DMS153 treated with DMSO at 0.1 percent for 48 hours (cell line): ENCODE measurements around the gene CFAP61.

Experiments used
- DNase-seq: peaks from one replicate; lab custom pipeline; 2025; ENCODE audit not compliant: unreplicated experiment; lab: John Stamatoyannopoulos, UW

The CFAP61 gene

DNA sequence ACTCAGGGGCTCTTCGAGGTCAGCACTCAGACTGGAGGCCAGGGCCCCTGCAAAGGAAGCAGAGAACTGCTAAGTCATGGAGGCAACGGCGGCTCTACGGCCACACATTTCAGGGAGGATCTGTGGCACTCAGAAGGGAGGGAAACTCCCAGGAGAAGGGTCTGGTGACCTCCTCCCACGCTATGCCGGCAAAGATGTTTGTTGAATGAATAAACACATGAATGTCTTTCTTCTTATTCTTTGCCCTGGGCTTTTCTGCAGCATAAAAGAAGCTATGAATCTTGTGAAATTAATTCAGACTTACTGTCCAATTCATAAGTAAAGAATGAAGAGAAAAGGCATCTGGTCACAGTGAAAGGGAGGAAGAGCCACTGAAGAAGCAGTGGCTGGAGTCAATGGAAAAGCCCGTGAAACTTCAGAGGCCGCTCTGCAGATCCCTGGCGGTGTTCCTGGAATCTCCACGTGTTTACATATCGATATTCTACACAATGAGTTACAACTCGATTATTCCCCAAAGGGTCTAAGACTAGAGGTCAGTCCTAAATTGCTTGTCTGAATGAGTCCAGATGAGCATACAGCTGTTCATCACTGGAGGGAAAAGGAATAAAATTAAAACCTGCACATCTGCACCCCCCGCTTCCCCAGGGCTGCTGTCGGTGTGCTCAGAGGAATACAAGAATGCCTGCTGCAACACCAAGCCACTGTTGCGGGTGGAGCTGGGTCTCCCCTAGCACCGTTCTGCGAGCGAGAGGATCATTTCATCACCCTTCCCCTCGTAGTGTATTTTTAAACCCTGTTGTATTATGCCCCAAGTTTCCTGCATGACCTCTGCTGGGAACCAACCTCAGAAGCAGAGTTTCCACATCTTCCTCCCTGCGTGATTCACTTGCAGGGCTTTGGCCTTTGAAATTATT lies 341.1 kb downstream of the CFAP61 start:
- no peak for DNase-seq

DNA sequence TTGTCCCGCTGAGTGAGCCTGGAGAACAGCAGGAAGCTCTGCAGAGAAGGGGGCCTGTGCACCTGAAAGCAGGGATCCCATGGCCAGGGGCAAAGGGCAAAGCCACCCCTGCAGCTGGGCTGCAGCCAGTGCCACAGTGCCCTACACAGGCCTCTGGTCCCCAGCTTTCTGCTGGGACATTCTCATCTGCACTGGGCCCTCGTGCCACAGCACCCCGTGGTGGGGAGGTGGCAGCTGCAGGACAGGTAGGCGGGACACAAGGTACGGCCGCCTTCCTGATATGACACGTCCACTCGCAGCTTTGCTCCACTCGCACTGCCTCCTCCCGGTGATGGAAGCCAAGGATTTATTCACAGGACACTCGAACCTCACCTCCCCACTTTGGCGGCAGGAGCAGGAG lies 342.8 kb downstream of the CFAP61 start:
- no peak for DNase-seq

DNA sequence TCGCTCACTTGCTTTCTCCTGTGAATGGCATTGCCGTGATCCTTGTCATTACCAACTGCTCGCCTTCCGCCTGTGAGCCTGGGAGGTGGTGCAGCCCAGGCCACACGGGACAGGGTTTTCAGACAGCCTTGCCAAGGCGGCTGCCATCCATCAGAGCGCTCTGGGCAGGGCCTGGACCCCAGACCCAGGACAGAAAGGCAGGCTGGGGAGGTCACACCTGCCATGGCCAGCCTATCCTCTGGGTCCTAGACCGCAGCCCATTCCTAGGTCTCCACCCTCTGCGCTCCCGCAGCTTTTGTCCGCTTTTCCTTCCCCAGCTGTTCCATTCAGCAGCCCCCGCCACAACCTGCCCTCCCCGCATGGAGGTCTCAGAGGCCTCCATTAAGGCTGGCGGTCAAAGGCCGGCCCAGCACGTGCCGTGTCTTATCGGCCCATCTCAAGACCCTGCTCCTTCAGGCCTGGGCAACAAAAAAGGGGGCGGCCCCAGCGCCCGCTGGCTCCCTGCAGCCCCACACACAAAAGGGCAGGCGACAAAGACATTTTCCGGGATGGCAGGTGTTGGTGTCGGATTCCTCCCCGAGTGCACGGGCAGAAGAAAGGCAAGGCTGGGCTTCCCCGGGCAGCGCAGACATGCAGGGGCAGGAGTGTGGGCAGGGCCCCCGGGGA lies 343.7 kb downstream of the CFAP61 start:
- DNase-seq: peak; percentile 77

DNA sequence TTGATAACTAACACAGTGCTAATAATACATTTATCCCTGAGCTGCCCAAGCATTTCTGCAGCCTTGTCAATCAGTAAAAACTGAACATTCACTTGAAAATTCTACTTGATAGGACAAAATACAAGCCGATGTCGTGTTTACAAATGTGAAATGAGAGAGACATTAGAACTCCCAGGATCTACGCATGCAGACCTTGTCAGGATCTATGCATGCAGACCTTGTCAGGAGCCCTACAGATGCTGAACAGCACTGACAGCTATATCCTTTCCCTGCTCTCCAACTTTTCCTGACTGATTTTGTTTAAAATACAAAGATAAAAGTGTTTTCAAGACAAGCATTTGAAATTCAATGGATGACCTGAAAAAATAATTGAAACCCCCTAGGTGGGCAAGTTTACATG lies 344.5 kb downstream of the CFAP61 start:
- no peak for DNase-seq

DNA sequence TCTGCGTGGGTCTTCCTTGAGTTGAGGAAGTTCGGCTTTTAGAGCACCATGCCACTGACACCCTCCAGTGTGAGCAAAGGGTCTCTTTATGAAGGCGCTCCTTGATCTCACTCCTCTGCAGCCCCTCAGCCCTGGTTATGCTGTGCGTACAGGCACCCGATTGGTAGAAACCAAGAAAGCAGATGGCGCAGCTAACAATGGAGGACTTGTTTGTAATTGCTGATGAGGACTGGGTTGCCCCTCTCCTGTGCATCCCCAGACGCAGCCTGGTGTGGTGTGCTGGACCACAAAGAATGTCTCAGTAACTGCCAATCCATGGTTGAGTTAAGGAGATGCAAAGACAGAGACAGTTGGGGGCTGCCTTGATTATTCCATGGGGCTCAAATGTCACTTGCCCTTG lies 345.8 kb downstream of the CFAP61 start:
- DNase-seq: no peak

DNA sequence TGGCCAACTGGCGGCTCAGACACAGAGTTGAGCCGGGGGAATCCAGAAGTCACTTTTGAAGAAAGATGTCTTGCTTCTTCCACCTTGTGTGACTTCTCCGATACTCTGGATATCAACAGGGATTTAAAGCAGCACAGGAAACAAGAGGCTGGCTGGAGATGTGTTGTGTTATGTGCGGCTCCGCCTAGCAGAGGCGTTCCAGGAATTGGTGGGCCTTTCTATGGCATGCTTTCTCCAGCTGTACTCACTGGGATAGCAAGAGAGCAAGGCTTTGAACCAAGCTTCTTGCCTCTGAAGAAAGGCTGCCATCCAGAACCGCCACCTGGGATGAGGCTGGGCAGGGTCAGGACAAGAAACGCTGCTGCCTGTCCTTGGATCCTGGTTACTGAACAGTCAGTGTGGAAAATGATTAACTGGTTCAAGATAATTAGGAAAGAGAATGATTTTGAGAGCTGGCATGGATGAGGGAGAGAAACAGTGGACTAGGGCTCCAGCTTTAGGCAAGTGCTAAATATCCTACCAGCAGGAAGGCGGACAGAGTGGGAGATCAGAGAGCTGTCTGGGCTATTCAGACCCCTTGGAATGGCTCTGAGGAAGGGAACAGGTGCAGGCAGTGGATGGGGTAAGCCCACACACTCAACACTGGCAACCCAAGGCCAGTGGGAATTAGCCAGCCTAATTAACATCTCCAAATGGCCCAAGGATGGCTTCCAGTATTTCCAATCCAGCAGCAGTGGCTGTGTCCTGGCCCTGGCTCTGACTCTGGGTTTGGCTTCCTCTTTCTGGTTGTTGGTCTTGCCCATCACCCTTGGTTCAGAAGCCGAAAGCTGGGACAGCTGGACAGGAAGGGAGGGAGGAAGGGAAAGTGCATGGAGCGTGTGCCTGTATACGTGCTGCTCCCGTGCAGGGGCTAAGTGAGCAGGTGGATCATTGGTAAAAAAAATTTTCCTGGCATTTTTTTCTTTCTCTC lies 347.5 kb downstream of the CFAP61 start:
- DNase-seq: no peak

DNA sequence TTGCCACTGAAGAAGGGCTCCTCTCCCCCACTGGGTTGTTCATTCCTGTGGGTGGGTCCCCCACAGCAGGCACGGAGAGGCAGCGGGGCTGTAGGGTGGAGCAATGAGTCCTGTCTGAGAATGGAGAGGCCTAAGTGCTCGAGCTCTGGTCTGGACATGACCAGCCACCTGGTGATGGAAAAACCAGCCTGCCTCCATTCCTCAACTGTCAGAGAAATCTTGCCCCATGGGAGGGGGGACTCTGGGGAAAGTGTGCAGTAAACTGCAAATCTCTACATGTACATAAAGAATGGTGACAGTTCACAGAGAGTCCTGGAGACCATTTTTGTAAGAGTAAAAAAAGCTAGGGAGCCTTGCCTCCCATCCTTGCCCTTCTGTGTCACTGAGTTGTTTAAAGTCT lies 349.7 kb downstream of the CFAP61 start:
- DNase-seq: no peak

DNA sequence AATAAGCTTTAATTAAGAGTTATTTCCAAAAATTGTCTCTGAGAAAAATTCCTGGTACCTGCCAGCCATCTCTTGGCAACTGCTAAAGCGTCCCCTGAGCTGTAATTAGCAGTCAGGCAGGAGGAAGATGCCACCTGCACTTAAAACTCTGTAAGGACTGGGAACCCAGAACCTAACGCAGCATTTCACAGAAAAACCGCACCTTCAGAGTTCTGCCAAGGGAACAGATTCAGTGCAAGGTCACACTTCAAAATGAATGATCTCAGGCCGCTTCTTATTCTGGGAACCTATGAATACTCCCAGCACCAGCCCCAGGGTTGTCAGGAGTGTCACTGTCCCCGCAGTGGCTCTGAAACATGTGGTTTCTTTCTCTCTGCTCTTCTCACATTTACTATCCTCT lies 352.3 kb downstream of the CFAP61 start:
- DNase-seq: no peak

DNA sequence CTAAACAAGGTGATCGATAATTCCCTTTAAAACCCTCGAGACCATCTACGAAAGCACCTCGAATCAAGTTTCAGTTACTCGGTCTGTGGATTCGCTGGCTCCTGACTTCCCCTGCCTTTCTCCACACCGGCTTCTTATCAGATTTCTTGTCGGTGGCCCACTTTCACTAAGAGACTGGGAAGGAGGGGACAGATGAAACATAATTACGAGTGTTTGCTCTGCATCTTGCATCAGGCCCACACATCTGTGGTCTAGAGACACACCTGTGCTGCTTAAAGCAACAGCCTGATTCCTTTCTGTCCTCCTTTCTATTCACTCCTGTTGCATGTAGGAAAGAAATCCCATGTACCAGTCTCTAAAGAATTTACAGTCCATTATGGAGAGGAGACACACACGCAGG lies 353.3 kb downstream of the CFAP61 start:
- no peak for DNase-seq

DNA sequence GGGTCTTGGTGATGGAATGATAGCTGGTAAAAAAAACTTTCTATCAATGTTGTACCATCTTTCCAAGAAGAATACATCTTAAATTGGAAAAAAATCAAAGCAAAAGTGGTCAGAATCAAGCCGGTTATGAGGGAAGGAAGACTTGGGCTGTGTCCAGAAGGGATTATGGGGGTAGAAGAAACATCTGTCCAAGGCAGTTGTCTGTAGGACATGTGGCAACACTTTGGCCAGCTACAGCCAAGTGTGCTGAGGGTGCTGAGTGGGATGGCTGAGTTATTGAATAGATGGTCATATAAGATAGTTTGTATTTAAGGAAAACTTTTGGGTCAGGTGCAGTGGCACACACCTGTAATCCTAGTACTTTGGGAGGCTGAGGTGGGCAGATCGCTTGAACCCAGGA lies 354.0 kb downstream of the CFAP61 start:
- DNase-seq: no peak

DNA sequence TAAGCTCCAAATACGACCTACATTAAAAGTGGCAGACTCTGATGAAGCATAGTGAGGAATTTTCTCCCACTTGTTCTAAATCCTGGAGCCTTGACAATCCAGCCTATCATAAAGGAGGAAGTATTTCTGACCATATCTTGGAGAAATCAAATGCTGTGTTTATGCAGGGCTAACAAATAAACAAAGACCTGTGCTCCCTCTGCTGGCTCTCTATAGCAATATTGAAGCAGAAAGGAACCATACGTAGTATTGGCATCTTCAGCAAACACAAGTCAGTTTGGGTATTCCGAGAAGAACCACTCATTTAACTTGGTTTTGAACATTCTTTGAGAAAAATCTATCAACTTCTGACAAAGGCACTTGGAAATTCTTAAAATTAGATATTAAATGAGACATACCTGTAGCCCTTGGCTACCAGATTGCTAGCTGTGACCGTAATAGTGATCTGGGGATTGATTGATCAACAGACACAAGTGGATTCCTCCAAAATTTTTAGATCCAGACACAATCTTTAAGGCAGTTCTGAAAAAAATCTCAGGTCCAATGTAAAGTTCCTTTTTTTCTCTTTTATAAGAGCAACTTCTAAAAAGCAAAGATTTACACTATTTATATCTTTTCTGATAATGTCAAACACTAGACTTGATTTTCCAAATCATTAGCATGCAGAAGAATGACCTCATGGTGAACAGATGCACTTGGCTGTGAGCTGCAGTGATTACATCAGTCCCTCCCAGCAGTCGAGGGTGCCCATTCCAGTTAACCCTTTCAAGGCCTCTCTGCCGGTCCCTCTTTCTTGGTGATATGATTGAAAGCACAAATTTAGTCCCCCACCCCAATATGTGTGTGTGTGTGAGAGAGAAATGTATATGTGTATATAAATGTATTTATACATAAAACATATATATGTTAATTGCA lies 355.8 kb downstream of the CFAP61 start:
- DNase-seq: peak; percentile 59

DNA sequence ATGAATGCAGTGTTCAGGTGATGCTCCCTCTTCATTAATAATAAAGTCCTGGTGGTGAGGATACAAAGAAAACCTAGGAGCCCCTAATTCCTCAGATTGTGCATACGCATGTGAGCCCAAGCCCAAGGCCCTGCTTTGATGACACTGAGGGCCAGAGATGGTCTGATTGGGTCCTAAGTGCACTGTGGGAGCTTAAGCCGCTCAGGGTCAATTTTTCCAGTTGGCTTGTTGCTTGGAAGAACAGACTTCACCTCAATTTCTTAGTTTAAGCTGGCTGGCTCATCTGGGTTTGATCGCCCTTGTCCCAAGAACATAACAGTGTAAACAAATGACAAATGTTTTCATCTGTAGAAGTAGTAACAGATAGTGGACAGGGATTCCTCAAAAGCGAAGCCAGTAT lies 357.0 kb downstream of the CFAP61 start:
- no peak for DNase-seq
